Bone marrow (tissue), 2 donors: ENCODE results near the gene TYW1.
"Not testable (repeated sequence)": the region's sequence is repeated elsewhere in the genome, so short reads cannot be mapped to it uniquely, and the experiment has no call there.

Experiments used
- DNase-seq, 2 donors: peaks; one replicate each; lab custom pipeline; 2025; lab: John Stamatoyannopoulos, UW

Gene TYW1

GRCh38 chr7:67045496-67045995 is 48.9 kb downstream of the TYW1 start:
- no peak for DNase-seq

DNA sequence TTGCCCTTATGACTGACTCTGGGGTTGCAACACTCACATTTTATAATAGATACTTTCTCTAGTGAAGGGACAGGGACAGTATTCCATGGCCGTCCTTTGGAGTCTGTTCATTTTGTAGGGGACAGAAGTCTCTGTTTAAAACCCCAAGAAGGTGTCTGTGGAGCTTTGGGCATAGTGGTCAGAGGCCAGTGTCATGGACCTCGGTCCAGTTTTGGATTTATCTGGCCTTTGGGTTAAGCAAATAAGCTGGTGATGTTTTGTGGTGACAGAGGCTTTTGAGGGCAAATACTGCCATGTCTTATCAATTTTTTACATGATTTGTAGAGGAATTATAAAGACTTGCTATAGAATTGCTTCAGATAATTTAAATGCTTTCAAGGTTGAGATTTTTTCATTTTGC is 50.2 kb downstream of the TYW1 start:
- DNase-seq = not testable (repeated sequence)

DNA sequence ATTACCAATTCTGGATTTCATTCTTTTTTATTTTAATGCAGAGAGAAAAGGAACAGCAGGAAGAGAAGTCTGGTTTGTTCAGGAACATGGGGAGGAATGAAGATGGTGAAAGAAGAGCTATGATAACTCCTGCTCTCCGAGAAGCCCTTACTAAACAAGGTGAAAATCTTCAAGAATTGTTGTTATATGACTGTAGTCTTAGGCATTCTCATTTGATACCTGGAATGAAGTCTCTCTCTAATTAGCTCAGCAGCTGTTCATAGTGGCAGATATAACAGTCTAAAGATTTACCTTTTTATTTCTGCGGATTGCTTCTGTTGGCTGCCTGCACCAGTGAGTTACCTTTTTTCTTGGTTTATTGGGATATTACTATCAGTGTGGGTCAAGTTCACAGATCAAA is 53.3 kb downstream of the TYW1 start:
- DNase-seq = not testable (repeated sequence)

DNA sequence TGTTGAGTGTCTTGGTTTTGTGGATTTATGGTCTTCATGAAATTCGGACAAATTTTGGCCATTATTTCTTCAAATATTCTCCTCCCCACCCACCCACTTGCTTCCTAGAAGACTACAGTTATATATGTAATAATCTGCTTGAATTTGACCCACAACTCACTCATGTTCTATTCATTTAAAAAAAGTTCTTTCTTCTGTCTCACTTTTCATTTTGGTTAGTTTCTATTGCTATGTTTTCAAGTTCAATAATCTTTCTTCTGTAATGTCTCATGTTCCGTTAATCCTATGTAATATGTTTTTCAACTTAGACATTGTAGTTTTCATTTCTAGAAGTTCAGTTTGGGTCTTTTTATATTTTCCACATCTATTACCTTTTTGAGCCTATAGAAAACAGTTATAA is 55.5 kb downstream of the TYW1 start:
- not testable (repeated sequence) for DNase-seq

GRCh38 chr7:67056683-67057082 is 60.0 kb downstream of the TYW1 start:
- no peak for DNase-seq

- DNase-seq = not testable (repeated sequence)
Measured at GRCh38 chr7:67061321-67061720, 64.7 kb downstream of the TYW1 start.

DNA sequence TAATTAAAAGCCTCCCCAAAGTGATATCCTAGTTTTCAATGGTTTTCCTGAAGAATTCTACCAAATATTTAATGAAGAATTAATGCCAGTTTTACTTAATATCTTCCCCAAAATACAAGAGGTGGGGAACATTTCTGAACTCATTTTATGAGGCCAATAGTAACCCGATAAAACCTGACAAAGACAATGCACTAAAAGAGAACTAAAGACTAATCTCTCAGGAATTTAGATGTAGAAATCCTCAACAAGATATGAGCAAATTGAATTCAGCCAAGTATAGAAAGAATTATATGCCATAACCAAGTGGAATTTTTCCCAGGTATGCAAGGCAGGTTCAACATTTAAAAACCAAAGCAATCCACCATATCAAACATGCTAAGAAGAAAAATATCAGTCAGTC is 66.2 kb downstream of the TYW1 start:
- not testable (repeated sequence) for DNase-seq

GRCh38 chr7:67066950-67067622 is 70.5 kb downstream of the TYW1 start:
- not testable (repeated sequence) for DNase-seq

GRCh38 chr7:67076120-67076519 is 79.5 kb downstream of the TYW1 start:
- DNase-seq = not testable (repeated sequence)

GRCh38 chr7:67082880-67083279 is 86.2 kb downstream of the TYW1 start:
- not testable (repeated sequence) for DNase-seq

GRCh38 chr7:67089261-67089660 is 92.6 kb downstream of the TYW1 start:
- DNase-seq = not testable (repeated sequence)

- not testable (repeated sequence) for DNase-seq
Measured at GRCh38 chr7:67091053-67091452, 94.4 kb downstream of the TYW1 start.

DNA sequence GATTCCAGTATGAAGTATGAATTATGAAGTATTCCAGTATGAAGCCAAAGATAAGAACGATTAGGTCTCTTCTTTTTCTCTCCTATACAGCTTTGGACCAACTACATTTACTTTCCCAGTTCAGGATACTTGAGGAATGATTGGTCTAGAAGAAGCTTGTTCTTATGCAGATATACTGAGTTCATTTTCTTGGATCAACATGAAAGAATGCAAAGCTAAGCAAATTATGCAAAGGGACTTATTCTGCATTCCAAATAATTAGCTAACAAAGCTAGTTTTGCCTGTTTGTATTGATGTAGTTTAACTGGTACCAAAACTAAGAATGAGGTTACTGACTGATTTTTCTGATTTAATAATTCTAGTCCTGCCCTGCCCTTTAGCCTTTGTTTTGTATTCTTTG is 101.4 kb downstream of the TYW1 start:
- DNase-seq = not testable (repeated sequence)

- not testable (repeated sequence) for DNase-seq
Measured at GRCh38 chr7:67099406-67099805, 102.8 kb downstream of the TYW1 start.

DNA sequence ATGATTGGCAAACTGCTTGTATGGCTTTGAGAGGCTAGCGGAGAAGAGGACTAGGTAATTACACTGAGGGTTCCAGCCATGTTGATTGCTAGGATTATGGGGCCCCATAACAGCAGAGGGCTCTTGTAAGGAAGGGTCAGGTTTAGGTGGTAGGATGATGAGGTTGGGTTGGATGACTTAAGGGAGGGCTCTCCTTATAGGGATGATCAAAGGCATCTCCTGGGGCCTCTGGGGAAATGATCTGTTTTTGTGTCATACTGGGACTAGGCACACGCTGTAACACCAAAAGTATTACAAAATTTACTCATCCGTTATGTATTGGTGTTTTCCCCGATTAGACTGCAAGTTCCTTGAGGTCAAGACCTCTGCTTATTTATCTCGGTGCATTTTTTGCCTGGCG is 103.4 kb downstream of the TYW1 start:
- not testable (repeated sequence) for DNase-seq

DNA sequence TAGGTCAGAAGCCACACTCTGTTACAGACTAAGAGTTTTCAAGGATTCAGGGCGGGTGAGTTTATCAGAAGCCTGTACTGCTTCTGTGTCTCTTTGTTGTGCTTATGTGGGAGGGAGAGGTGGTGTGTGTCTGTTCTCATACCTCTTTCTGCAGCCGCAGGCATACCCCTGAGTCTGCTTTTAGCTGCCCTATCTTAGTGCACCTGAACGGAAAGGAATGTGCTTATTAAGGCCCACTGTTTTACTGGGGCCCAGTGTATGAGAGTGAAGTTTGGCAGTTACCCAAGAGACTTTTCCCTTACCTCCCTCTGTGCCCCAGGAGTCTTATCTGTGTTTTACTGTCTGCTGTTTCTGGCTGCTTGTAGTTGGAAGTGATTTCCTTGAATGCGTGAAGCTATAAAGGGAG is 104.3 kb downstream of the TYW1 start:
- no peak for DNase-seq

DNA sequence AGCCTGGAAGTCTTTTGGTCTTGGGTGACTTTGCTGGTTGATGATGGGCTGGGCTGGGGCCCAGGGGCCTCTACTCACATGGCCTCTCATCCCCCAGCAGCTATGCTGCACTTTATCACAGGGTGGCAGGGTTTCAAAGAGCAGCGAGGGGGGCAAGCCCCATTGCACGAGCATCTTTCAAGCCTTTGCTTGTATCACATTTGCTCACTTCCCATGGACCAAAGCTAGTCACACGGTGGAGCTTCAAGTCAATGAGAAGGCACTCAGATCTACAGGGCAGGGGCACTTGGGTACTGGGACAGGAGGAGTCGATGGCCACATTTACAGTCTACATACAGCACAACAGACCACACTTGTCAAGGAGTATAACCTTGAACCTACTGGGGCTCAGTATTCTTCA is 108.3 kb downstream of the TYW1 start:
- DNase-seq = not testable (repeated sequence)

DNA sequence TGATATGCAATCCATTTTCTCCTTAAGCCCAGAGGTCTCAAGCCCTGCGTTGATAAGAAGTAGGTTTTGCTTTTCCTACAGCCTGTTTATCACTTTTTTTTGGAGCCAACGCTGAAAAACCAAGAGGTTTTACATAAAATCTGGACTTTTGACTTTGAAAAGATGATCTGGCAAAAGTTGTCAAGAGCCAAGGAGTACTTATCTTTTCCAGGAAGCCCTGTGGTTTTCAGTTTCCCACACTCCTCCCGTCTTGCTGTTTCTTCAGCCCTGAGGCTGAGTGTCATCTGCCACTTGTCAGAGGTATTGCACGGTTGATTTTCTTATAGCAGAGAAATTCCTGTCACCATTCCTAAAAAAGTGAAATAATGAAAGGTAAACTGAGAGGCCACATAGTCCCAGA is 108.7 kb downstream of the TYW1 start:
- DNase-seq = no peak

GRCh38 chr7:67106255-67106654 is 109.6 kb downstream of the TYW1 start:
- not testable (repeated sequence) for DNase-seq

- DNase-seq = not testable (repeated sequence)
Measured at GRCh38 chr7:67111342-67111741, 114.7 kb downstream of the TYW1 start.

DNA sequence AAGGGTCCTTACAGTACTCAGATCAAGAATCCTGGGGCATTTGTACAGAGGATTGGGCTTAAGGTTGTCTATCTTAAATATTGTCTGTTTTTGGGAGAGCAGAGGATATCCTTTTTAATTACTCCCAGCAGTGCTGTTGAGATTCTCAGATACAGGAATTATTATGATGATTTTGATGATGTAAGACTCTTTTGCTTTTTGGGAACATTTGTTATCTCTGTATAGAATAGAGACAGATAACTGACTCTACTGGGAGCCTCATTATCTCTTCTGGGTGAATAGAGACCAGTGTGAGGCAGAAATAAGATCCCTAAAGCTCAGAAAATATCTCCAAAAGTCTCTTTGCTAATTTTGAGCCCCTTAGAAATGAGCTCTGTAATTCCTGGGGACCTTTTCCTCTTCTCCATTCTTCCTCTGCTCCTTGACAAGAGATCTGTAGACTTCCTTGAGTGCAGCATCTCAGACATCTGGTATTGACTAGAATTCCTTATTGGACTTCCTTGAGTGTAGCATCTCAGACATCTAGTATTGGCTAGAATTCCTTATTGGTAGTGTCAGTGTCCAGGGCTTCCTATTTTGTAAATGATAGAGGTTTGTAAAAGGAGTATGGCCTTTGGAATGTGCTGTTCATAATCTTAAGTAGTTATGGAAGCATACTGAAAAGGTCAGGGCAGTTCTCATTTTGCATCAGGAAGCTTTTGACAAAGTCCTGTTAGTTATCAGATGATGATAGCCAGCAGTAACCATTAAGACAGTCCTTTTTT is 118.0 kb downstream of the TYW1 start:
- not testable (repeated sequence) for DNase-seq

- not testable (repeated sequence) for DNase-seq
Measured at GRCh38 chr7:67120491-67120890, 123.9 kb downstream of the TYW1 start.

DNA sequence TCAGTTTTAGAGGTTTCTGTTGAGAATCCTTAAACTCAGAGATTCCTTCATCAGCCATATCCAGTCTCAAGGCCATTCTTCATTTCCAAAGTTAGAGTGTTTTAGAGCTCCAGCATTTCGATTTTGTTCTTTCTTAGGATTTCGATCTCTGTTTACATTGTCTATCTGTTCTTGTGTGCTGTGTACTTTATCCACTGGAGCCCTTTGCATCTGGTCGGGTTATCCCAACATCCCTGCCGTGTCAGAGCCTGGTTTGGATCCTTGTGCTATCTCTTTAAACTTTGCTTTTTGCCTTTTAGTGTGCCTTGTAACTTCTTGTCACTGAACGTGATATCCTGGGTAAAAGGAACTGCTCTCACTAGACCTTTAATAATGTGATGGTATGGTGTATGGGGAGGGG is 131.6 kb downstream of the TYW1 start:
- not testable (repeated sequence) for DNase-seq
